Motor neuron (in vitro differentiated cells): ENCODE data around the gene KPNA1. TPM values are rescaled to one million over a fixed set of nuclear protein-coding genes. Genes with fewer than 3 reads are reported as not detected.

ENCODE experiments used
- ATAC-seq, 8 experiments: fragments of 200-7000 bp; cut with Tn5 transposase; replicated peaks in 6 of 8; 2 replicates each; pipeline ENCODE4 v1.8.0; 2021; ENCODE audit warnings: mild to moderate bottlenecking in 8 of 8, moderate library complexity in 8 of 8
- H3K27ac ChIP-seq, 2 donors: fragments of 250-450 bp; sonication (Bioruptor Pico); 2 replicates each; pipeline ENCODE4 v1.9.0; 2021; ENCODE audit warnings: antibody characterized with exemption in 2 of 2, mild to moderate bottlenecking in 2 of 2, moderate library complexity in 1 of 2
- H3K4me1 ChIP-seq, 2 donors: fragments of 250-450 bp; sonication (Bioruptor Pico); replicated peaks in 1 of 2; 2 replicates each; pipeline ENCODE4 v1.6.1; 2021; ENCODE audit warnings: antibody characterized with exemption in 2 of 2, mild to moderate bottlenecking in 2 of 2, moderate library complexity in 1 of 2
- H3K4me3 ChIP-seq, 5 donors: fragments of 250-450 bp; sonication (Bioruptor Pico); 2 replicates each; pipeline ENCODE4 v1.9.0; 2021; ENCODE audit warnings: antibody characterized with exemption in 5 of 5, mild to moderate bottlenecking in 5 of 5, moderate library complexity in 4 of 5
- WGBS, 10 experiments: fragments of 450-650 bp; shearing (Covaris generic); methylation state at CpG; one replicate each; pipeline ENCODE4 v1.0.0; 2022; 5-methylcytosine and 5-hydroxymethylcytosine counted together
- in situ Hi-C, 9 experiments: fragments of 400-800 bp; cut with MboI; loops; one replicate each; pipeline ENCODE4 v1.15.0; 2021; ENCODE audit warnings: low sequenced_read_pairs in 9 of 9, low pct_unique_long_range_greater_than_20kb in 2 of 9; ENCODE audit not compliant: unreplicated experiment in 9 of 9
- total RNA-seq, 8 experiments: library from RNA; unstranded; fragments of 300-600 nt; gene quantifications; 2 replicates each; pipeline versions ENCODE4 v1.2.3 to v1.2.4, GENCODE V29; 2022

KPNA1 gene
- 10 to 100 TPM; 24.1 to 48.9 (median 36.2) TPM for total RNA-seq

GRCh38 chr3:122514123-122515019 lies at the start of gene KPNA1:
Gene KPNA1 (minus strand): TSS chr3:122514939. CDS start chr3:122496565, 18,374 bp downstream.
- WGBS, 10 experiments = 0% methylated on average over 1 to 6 of the region's 109 CpGs; no CpG with 5 or more reads in 6 of the 10 experiments
- Histone ChIP-seq H3K4me1 (peaks cover 6 to 15% of the 10 kb centered on the region in 2 donors), H3K27ac (peak within 1 kb of the TSS; percentile 93), H3K4me3 (peak within 1 kb of the TSS; percentile 59 to 93 (median 81))
- peak; percentile 84 to 93 (median 91) for ATAC-seq
- in situ Hi-C loops = no loop called here

- ATAC-seq = peak; percentile 90 to 96 (median 93)
- in situ Hi-C loops = loop anchor here in 1 of 9 experiments (10.0 kb wide), 1 partner anchor 110 kb away; no protein-coding TSS in a partner anchor
- 0 to 21% (median 10%) methylated on average over 2 to 6 of the region's 56 CpGs; no CpG with 5 or more reads in 5 of the 10 experiments for WGBS, 10 experiments
- Histone ChIP-seq H3K4me1 (peaks cover 0 to 6% of the 10 kb centered on the region in 2 donors), H3K27ac (peak within 1 kb of the TSS in 1 of 2 donors; percentile 64), H3K4me3 (peak within 1 kb of the TSS; percentile 9 to 44 (median 34))
These were observed 49.6 kb upstream of the KPNA1 start, which contains the start of the genes DTX3L and PARP9 for GRCh38 chr3:122564155-122564912. Gene DTX3L (plus strand): TSS chr3:122564338. CDS start chr3:122564427, 89 bp downstream. Gene PARP9 (minus strand): TSS chr3:122564300. CDS start chr3:122559620, 4,680 bp downstream.

GRCh38 chr3:122563717-122564025 lies 48.9 kb upstream of the KPNA1 start:
- in situ Hi-C loops = loop anchor here in 1 of 9 experiments (10.0 kb wide), 1 partner anchor 111 kb away; no protein-coding TSS in a partner anchor
- peak in 4 of 8 experiments; percentile 4 to 14 (median 6) for ATAC-seq
- Histone ChIP-seq H3K4me1 (peaks cover 0 to 6% of the 10 kb centered on the region in 2 donors), H3K27ac (no peak overlapping the region), H3K4me3 (peak overlapping the region in 3 of 5 donors; percentile 34 to 44 (median 39))
- WGBS, 10 experiments = 0 to 100% (median 13%) methylated on average over 1 to 5 of the region's 5 CpGs; no CpG with 5 or more reads in 3 of the 10 experiments

DNA sequence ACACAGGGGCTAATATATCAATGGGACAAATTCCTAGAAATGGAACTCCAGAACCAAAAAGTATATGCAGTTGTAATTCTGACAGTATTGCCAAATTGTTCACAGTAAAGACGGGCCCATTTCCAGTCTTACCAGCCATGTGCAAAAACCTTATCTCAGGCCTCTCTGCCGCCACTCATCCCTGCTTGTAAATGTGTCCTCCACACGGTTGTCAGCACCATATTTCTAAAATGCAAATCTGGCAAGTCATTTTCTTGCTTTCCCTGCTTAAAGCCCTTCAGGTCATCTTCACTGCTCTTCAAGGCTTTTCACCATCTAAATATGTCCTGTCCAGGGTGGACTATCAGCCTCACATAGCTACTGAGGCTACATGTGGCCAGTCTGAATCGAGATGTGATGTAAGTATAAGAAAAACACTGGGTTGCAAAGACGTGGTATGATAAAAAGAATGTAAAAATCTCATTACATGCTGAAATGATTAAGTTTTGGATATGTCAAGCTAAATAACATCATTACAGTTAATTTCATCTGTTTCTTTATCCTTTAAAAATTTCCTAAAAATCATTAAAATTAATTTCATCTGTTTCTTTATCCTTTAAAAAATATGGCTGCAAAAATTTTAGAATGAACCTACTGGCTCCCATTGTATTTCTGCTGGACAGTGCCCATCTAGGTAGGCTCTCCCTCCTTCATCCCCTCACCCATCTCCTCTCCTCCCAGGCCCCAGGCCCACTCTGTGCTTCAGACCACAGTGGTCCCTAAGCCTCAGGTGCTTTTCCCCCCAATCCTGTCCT lies 48.4 kb upstream of the KPNA1 start:
- WGBS, 10 experiments = 6 to 100% (median 80%) methylated on average over 1 to 4 of the region's 5 CpGs; no CpG with 5 or more reads in 3 of the 10 experiments
- Histone ChIP-seq H3K27ac (no peak overlapping the region), H3K4me3 (no peak overlapping the region), H3K4me1 (peaks cover 0 to 6% of the 10 kb centered on the region in 2 donors)
- in situ Hi-C loops = loop anchor here in 1 of 9 experiments (10.0 kb wide), 1 partner anchor 112 kb away; no protein-coding TSS in a partner anchor
- ATAC-seq = no peak

GRCh38 chr3:122560680-122561079 lies 45.9 kb upstream of the KPNA1 start:
- WGBS, 10 experiments = 100% methylated on average over 1 of the region's 1 CpG; no CpG with 5 or more reads in 9 of the 10 experiments
- peaks cover 0 to 6% of the 10 kb centered on the region in 2 donors for H3K4me1 ChIP-seq
- peak in 1 of 8 experiments; percentile 8 for ATAC-seq
- H3K4me3 ChIP-seq = no peak overlapping the region
- no peak overlapping the region for H3K27ac ChIP-seq
- in situ Hi-C loops = loop anchor here in 1 of 9 experiments (10.0 kb wide), 1 partner anchor 114 kb away; no protein-coding TSS in a partner anchor

DNA sequence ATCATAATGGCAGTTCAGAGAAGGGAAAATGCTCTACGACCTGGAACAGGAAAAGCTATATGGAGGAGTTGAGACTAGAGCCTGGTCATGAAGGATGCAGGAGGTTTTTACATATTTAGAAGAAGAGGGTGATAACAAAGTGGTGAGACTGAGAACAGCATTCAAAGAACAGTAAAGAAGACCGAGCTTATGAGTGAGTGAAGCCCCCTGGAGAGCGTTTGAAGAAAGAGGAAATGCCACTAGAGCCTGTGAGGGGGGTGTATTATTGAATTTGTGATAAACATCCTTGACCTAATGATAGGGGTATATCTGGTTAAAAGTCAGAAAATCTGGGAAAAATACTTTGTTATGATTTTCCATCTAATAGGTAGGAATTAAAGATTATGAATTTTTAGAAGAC lies 45.2 kb upstream of the KPNA1 start:
- Histone ChIP-seq H3K4me1 (peaks cover 0 to 6% of the 10 kb centered on the region in 2 donors), H3K27ac (no peak overlapping the region), H3K4me3 (no peak overlapping the region)
- no peak for ATAC-seq
- in situ Hi-C loops = loop anchor here in 1 of 9 experiments (10.0 kb wide), 1 partner anchor 115 kb away; no protein-coding TSS in a partner anchor
- 50 to 100% (median 85%) methylated on average over 2 to 3 of the region's 3 CpGs for WGBS, 10 experiments

- ATAC-seq = no peak
- 81 to 100% (median 96%) methylated on average over 1 to 6 of the region's 6 CpGs; no CpG with 5 or more reads in 2 of the 10 experiments for WGBS, 10 experiments
- Histone ChIP-seq H3K4me1 (peaks cover 0 to 2% of the 10 kb centered on the region in 2 donors), H3K4me3 (no peak overlapping the region), H3K27ac (no peak overlapping the region)
- in situ Hi-C loops = no loop called here
These were observed 43.9 kb upstream of the KPNA1 start for GRCh38 chr3:122558605-122559004.

DNA sequence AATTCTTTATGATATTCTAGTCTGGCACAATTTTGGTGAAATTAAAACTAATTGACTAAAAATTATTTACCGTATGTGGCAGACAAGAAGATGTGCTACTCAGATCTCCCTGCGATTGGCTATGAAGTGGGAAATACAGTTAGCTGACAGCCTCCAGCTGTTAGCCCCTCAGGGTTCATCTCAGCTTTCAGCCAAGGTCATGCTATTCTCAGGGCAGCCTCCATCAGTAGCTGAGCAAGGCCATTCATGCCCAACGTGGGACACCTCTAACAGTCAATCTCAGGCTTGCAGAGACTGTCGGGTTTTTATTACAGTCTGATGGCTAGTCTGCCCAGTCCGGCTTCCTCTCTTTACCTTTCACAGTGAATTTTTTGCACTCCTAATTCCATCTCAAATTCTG lies 42.6 kb upstream of the KPNA1 start:
- 82 to 100% (median 92%) methylated on average over 2 to 5 of the region's 5 CpGs; no CpG with 5 or more reads in 4 of the 10 experiments for WGBS, 10 experiments
- Histone ChIP-seq H3K4me3 (no peak overlapping the region), H3K4me1 (no peaks in the 10 kb centered on the region), H3K27ac (no peak overlapping the region)
- ATAC-seq = no peak
- in situ Hi-C loops = no loop called here

GRCh38 chr3:122555275-122556071 lies 40.7 kb upstream of the KPNA1 start:
- peak in 5 of 8 experiments; percentile 18 to 81 (median 57) for ATAC-seq
- WGBS, 10 experiments = 32 to 100% (median 90%) methylated on average over 1 to 6 of the region's 6 CpGs
- no peak overlapping the region for H3K4me3 ChIP-seq
- no peak overlapping the region for H3K27ac ChIP-seq
- in situ Hi-C loops = no loop called here
- H3K4me1 ChIP-seq = no peaks in the 10 kb centered on the region

- Histone ChIP-seq H3K4me1 (no peaks in the 10 kb centered on the region), H3K4me3 (no peak overlapping the region), H3K27ac (no peak overlapping the region)
- no peak for ATAC-seq
- in situ Hi-C loops = no loop called here
- WGBS, 10 experiments = 0 to 100% (median 66%) methylated on average over 1 to 3 of the region's 3 CpGs; no CpG with 5 or more reads in 1 of the 10 experiments
These were observed 38.4 kb upstream of the KPNA1 start for GRCh38 chr3:122553171-122553570.

- no peaks in the 10 kb centered on the region for H3K4me1 ChIP-seq
- no peak overlapping the region for H3K4me3 ChIP-seq
- no peak overlapping the region for H3K27ac ChIP-seq
- ATAC-seq = no peak
- 20 to 100% (median 67%) methylated on average over 1 of the region's 1 CpG; no CpG with 5 or more reads in 4 of the 10 experiments for WGBS, 10 experiments
- in situ Hi-C loops = no loop called here
These were observed 33.9 kb upstream of the KPNA1 start for GRCh38 chr3:122548619-122549018.
